H1 (cell line): ENCODE measurements around the gene TEX264. TPM values are rescaled to one million over a fixed set of nuclear protein-coding genes. Genes with fewer than 3 reads are reported as not detected.

ENCODE experiments used
- CTCF ChIA-PET: fragments of 300-600 bp; sonication (Branson Sonifier 250); formaldehyde crosslinking; loops from one replicate; lab custom pipeline; 2021; ENCODE audit not compliant: partially characterized antibody; lab: Charles Lee
- POLR2A ChIA-PET: fragments of 300-600 bp; sonication (Branson Sonifier 250); formaldehyde crosslinking; loops from one replicate; lab custom pipeline; 2021; ENCODE audit warnings: inconsistent platforms; ENCODE audit not compliant: partially characterized antibody; lab: Charles Lee
- DNase-seq, 2 experiments: peaks; one replicate each; pipeline versions ENCODE4 v3.0.0 to v3.0.0-alpha.2; 2010 to 2022; ENCODE audit warnings: low spot score in 2 of 2, low read depth in 1 of 2, mixed read lengths in 1 of 2
- FAIRE-seq: peaks from 2 replicates; lab custom pipeline; 2011; peaks lifted over from hg19 to GRCh38; lab: Jason Lieb, UNC
- H2AFZ ChIP-seq: 2 replicates; pipeline ENCODE4 v1.8.1; 2012; ENCODE audit warnings: low read length, inconsistent platforms
- H2AK5ac ChIP-seq: 2 replicates; pipeline ENCODE4 v1.6.1; 2013; ENCODE audit warnings: low read depth, low read length
- H2BK120ac ChIP-seq: replicated peaks from 2 replicates; pipeline ENCODE3; 2013; ENCODE audit warnings: low read depth, low read length, inconsistent platforms
- H2BK12ac ChIP-seq: 2 replicates; pipeline ENCODE4 v1.6.1; 2013; ENCODE audit warnings: low read depth, low read length
- H2BK15ac ChIP-seq: 2 replicates; pipeline ENCODE4 v1.6.1; 2013; ENCODE audit warnings: low read length
- H2BK20ac ChIP-seq: 2 replicates; pipeline ENCODE4 v1.6.1; 2013; ENCODE audit warnings: low read length
- H2BK5ac ChIP-seq: 2 replicates; pipeline ENCODE4 v1.6.1; 2013; ENCODE audit warnings: low read depth, low read length
- H3K14ac ChIP-seq: 2 replicates; pipeline ENCODE4 v1.6.1; 2013; ENCODE audit warnings: inconsistent platforms; ENCODE audit not compliant: insufficient read length
- H3K18ac ChIP-seq: 2 replicates; pipeline ENCODE4 v1.6.1; 2013; ENCODE audit warnings: low read length; ENCODE audit errors: extremely low read depth
- H3K23ac ChIP-seq: 2 replicates; pipeline ENCODE4 v1.6.1; 2013; ENCODE audit warnings: inconsistent platforms; ENCODE audit not compliant: insufficient read length
- H3K23me2 ChIP-seq: 2 replicates; pipeline ENCODE4 v1.6.1; 2013; ENCODE audit warnings: low read depth, low read length
- H3K27ac ChIP-seq: 2 replicates; pipeline ENCODE4 v1.6.1; 2011; ENCODE audit warnings: low read depth, low read length, inconsistent platforms
- H3K27me3 ChIP-seq, 4 experiments: replicated peaks in 1 of 4; 1 replicate in 1 of 4; 2 replicates in 3 of 4; pipeline versions ENCODE4 v1.6.1 to v1.8.1; 2011 to 2013; ENCODE audit warnings: low read length in 3 of 4, mild to moderate bottlenecking in 3 of 4, inconsistent platforms in 2 of 4, mixed read lengths in 2 of 4, moderate library complexity in 1 of 4; ENCODE audit not compliant: control insufficient read depth in 3 of 4, insufficient read depth in 3 of 4; ENCODE audit errors: extremely low read depth in 1 of 4
- H3K36me3 ChIP-seq, 4 experiments: 2 replicates each; pipeline versions ENCODE4 v1.6.1 to v1.8.1; 2011 to 2013; ENCODE audit warnings: mild to moderate bottlenecking in 4 of 4, low read length in 3 of 4, moderate library complexity in 2 of 4, control low read depth in 1 of 4, inconsistent platforms in 1 of 4; ENCODE audit not compliant: insufficient read depth in 4 of 4, control insufficient read depth in 2 of 4
- H3K4ac ChIP-seq: replicated peaks from 2 replicates; pipeline ENCODE3; 2013; ENCODE audit warnings: low read length, low read depth, mixed read lengths, inconsistent platforms; ENCODE audit not compliant: insufficient read length
- H3K4me1 ChIP-seq, 4 experiments: replicated peaks in 1 of 4; 1 replicate in 1 of 4; 2 replicates in 3 of 4; pipeline versions ENCODE4 v1.6.1 to v1.8.1; 2011 to 2013; ENCODE audit warnings: low read length in 3 of 4, inconsistent platforms in 2 of 4, mixed read lengths in 1 of 4; ENCODE audit not compliant: insufficient read depth in 4 of 4, control insufficient read depth in 3 of 4
- H3K4me2 ChIP-seq, 2 experiments: 2 replicates each; pipeline versions ENCODE4 v1.6.1 to v1.8.1; 2011 to 2013; ENCODE audit warnings: low read depth in 2 of 2, low read length in 2 of 2, control low read depth in 1 of 2, inconsistent platforms in 1 of 2, mild to moderate bottlenecking in 1 of 2; ENCODE audit not compliant: insufficient read depth in 1 of 2
- H3K4me3 ChIP-seq, 4 experiments: fragments of 200-600, 300-600 bp in 1 of 4; sonication (generic), shearing (Covaris generic), sonication (Bioruptor Twin) in 1 of 4; 2 replicates each; pipeline versions ENCODE4 v1.5.1 to v1.8.1; 2011 to 2016; ENCODE audit warnings: low read length in 4 of 4, low read depth in 3 of 4, control low read depth in 2 of 4, inconsistent platforms in 2 of 4, mild to moderate bottlenecking in 2 of 4, mixed read lengths in 1 of 4, moderate library complexity in 1 of 4; ENCODE audit not compliant: insufficient read depth in 2 of 4; ENCODE audit errors: extremely low read depth in 1 of 4
- H3K56ac ChIP-seq: replicated peaks from 2 replicates; pipeline ENCODE3; 2013; ENCODE audit warnings: low read depth, mild to moderate bottlenecking, mixed read lengths, low read length, inconsistent platforms; ENCODE audit not compliant: insufficient read length
- H3K79me1 ChIP-seq: 2 replicates; pipeline ENCODE4 v1.6.1; 2013; ENCODE audit warnings: low read depth, low read length, control low read depth
- H3K79me2 ChIP-seq, 2 experiments: 2 replicates each; pipeline versions ENCODE4 v1.6.1 to v1.8.1; 2012 to 2013; ENCODE audit warnings: low read length in 2 of 2, mild to moderate bottlenecking in 2 of 2, inconsistent platforms in 1 of 2; ENCODE audit not compliant: insufficient read depth in 2 of 2, control insufficient read depth in 1 of 2
- H3K9ac ChIP-seq, 4 experiments: replicated peaks in 1 of 4; 1 replicate in 1 of 4; 2 replicates in 3 of 4; pipeline versions ENCODE4 v1.6.1 to v1.8.1; 2011 to 2013; ENCODE audit warnings: low read depth in 3 of 4, low read length in 3 of 4, control low read depth in 2 of 4, mild to moderate bottlenecking in 2 of 4, moderate library complexity in 2 of 4, inconsistent platforms in 1 of 4; ENCODE audit errors: extremely low read depth in 1 of 4
- H3K9me3 ChIP-seq, 2 experiments: 2 replicates each; pipeline versions ENCODE4 v1.6.1 to v1.8.1; 2012 to 2013; ENCODE audit warnings: mild to moderate bottlenecking in 2 of 2, moderate library complexity in 2 of 2, control low read depth in 1 of 2, inconsistent platforms in 1 of 2, low read depth in 1 of 2, low read length in 1 of 2, mixed read lengths in 1 of 2; ENCODE audit not compliant: insufficient read depth in 2 of 2
- H4K20me1 ChIP-seq, 2 experiments: replicated peaks in 1 of 2; 2 replicates each; pipeline versions ENCODE3 to v1.8.1; 2011 to 2013; ENCODE audit warnings: inconsistent platforms in 2 of 2, low read length in 2 of 2, mild to moderate bottlenecking in 1 of 2; ENCODE audit not compliant: insufficient read depth in 2 of 2, control insufficient read depth in 1 of 2
- H4K5ac ChIP-seq: 2 replicates; pipeline ENCODE4 v1.6.1; 2013; ENCODE audit warnings: low read length, low read depth, mixed read lengths, inconsistent platforms; ENCODE audit not compliant: insufficient read length
- H4K8ac ChIP-seq: 2 replicates; pipeline ENCODE4 v1.8.0; 2013; ENCODE audit warnings: mild to moderate bottlenecking, moderate library complexity, low read length, inconsistent platforms; ENCODE audit not compliant: insufficient read depth; ENCODE audit errors: extremely low read depth
- H4K91ac ChIP-seq: replicated peaks from 2 replicates; pipeline ENCODE3; 2013; ENCODE audit warnings: low read length, mixed read lengths, inconsistent platforms; ENCODE audit not compliant: insufficient read length
- ASH2L ChIP-seq: fragments of 200-600, 300-600 bp; sonication (generic); IDR thresholded peaks from one replicate; pipeline ENCODE4 v1.7.1; 2017; ENCODE audit warnings: low read length
- EGR1 ChIP-seq: IDR thresholded peaks from 2 replicates; pipeline ENCODE4 v1.6.1; 2011; ENCODE audit warnings: low read depth, low read length, borderline replicate concordance
- MAFK ChIP-seq: IDR thresholded peaks from 2 replicates; pipeline ENCODE4 v1.6.1; 2012; ENCODE audit warnings: low read depth, mild to moderate bottlenecking, improper control_type of control experiment, low read length
- PHF8 ChIP-seq: fragments of 200-600 bp; sonication (generic); conservative IDR thresholded peaks from 2 replicates; pipeline ENCODE4 v1.7.1; 2012; ENCODE audit warnings: low read depth, mild to moderate bottlenecking, inconsistent platforms, low read length, moderate library complexity
- POLR2A ChIP-seq, 2 experiments: IDR thresholded peaks; 1 replicate in 1 of 2; 2 replicates in 1 of 2; pipeline ENCODE4 v1.6.1; 2011; ENCODE audit warnings: low read depth in 2 of 2, low read length in 2 of 2, mild to moderate bottlenecking in 2 of 2; ENCODE audit errors: control extremely low read depth in 1 of 2
- RBBP5 ChIP-seq: IDR thresholded peaks from 2 replicates; pipeline ENCODE4 v1.7.1; 2012; ENCODE audit warnings: low read depth, mild to moderate bottlenecking, inconsistent platforms, low read length, moderate library complexity, borderline replicate concordance
- WGBS, 2 experiments: shearing (Covaris generic) in 1 of 2; methylation state at CpG; one replicate each; pipeline versions ENCODE4 v1.1.6 to v1.1.7; 2013 to 2015; ENCODE audit warnings: low lambda C conversion rate in 2 of 2, mixed read lengths in 2 of 2, inconsistent platforms in 1 of 2, low coverage in 1 of 2, missing lambda C conversion rate in 1 of 2; ENCODE audit not compliant: insufficient replicate concordance in 2 of 2, insufficient coverage in 1 of 2, insufficient read length in 1 of 2; ENCODE audit errors: extremely low coverage in 1 of 2, missing lambda C conversion rate in 1 of 2; 5-methylcytosine and 5-hydroxymethylcytosine counted together
- long read RNA-seq, 2 experiments: library from RNA in 1 of 2; library from capped mRNA in 1 of 2; stranded (forward); transcript quantifications; one replicate each; pipeline ENCODE4 v2.0.0, GENCODE V29; 2021; ENCODE audit warnings: inconsistent platforms in 1 of 2
- polyA minus RNA-seq, 3 experiments: library from RNA; depleted of rRNA, polyadenylated mRNA; stranded (reverse); fragments of >200 nt; gene quantifications; 1 replicate in 2 of 3; 2 replicates in 1 of 3; pipeline ENCODE4 v1.2.3, GENCODE V29; 2011
- polyA plus RNA-seq, 7 experiments: library from polyadenylated mRNA; depleted of rRNA in 3 of 7; stranded (reverse) in 5 of 7; unstranded in 2 of 7; fragments of >200 nt in 5 of 7; fragments of 200-250 nt in 2 of 7; gene quantifications; 1 replicate in 5 of 7; 2 replicates in 1 of 7; 4 replicates in 1 of 7; pipeline versions ENCODE4 v1.2.1 to v1.2.3, GENCODE V29; 2011 to 2013; ENCODE audit warnings: missing spikeins in 2 of 7, mixed read lengths in 2 of 7
- total RNA-seq: library from RNA; stranded (reverse); fragmentation: NEBNext Ultra II Directional; extraction: Animal tissue kit (Norgen Biotek cat#: 25700); gene quantifications from 2 replicates; pipeline ENCODE4 v1.2.1, GENCODE V29; 2021

Gene TEX264, protein sequence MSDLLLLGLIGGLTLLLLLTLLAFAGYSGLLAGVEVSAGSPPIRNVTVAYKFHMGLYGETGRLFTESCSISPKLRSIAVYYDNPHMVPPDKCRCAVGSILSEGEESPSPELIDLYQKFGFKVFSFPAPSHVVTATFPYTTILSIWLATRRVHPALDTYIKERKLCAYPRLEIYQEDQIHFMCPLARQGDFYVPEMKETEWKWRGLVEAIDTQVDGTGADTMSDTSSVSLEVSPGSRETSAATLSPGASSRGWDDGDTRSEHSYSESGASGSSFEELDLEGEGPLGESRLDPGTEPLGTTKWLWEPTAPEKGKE
- total RNA-seq (11.2 and 11.9 TPM in 2 replicates), polyA plus RNA-seq (2011; rRNA removed) (35.6 and 42.0 TPM in 2 replicates), polyA minus RNA-seq (2011; rRNA and poly(A)+ RNA removed) (12.1 and 25.5 TPM in 2 replicates)
- 22.6 TPM for polyA plus RNA-seq (2011; cell fraction: cytosol; rRNA removed)
- polyA plus RNA-seq (2011; cell fraction: nucleus; rRNA removed) = 25.0 TPM
- 9.7 to 13.9 TPM (median 12.3 TPM) in 4 replicates for polyA plus RNA-seq (2012, experiment 1 of 2)
- polyA plus RNA-seq (2012, experiment 2 of 2) = 13.6 TPM
- 12.9 TPM for polyA plus RNA-seq (2013, experiment 1 of 2)
- polyA plus RNA-seq (2013, experiment 2 of 2) = 15.5 TPM
- 6.2 TPM for polyA minus RNA-seq (2011; cell fraction: cytosol; rRNA and poly(A)+ RNA removed)
- 4.4 TPM for polyA minus RNA-seq (2011; cell fraction: nucleus; rRNA and poly(A)+ RNA removed)
- long read RNA-seq, experiment 1, partial matches to known transcripts = 5 of 13 reads
- long read RNA-seq, experiment 1, other reads (novel, unspliced or antisense) = 7 of 13 reads
- long read RNA-seq, experiment 2, transcript TEX264-201 (5 exons, 1,340 nt) = major isoform, 16 of 23 reads
- long read RNA-seq, experiment 2, partial matches to known transcripts = 0 of 23 reads
- long read RNA-seq, experiment 2, other reads (novel, unspliced or antisense) = 1 of 23 reads

DNA sequence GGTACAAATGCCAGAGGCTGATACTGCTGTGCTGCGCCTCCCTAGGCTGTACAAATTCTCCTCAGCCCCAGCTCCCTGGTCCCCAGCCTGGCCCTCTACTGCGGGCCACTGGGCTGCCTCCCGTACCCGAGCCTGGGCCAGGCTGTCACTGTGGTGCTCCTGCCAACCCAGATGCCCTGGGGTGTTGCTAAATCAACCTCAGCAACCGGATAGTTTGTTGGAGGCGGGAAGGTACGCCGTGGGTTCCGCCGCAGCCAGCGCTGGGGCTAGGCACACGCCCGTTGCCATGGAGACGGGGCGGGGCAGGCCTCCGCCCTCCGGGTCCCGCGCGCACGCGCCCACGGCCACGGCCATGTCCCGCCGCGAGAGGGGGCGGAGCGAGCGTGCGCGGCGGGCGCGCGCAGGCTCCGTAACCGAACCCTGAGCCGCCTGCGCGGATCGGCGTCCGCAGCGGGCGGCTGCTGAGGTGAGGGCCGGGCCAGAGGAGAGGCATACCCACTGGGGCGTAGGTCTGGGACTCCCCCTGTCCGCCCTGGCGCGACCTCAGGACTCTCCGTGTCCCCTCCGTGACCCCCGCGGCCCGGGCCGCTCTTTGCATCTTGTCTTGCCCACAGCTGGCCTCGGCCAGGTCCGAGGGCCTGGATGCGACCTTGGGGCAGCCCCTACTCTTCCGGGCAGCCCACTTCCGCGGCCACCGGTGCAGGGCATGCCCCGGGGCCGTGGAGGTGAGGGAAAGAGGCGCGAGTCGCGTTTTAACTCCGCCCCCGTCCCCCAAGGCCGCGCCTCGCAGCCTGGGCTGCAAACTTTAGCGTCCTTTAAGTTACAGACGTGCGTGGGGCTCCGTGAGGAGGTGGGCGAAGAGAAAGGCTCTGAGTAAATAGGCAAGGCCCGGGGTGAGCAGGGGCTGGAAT, at the start of gene TEX264:
TEX264 (plus strand) TSS at position 430 of the 911 bp plus-strand sequence. CDS start 3,053 bp downstream, outside the sequence.
- peak within 1 kb of the TSS; percentile 59 to 82 (median 69) for H3K4me3 ChIP-seq
- H3K56ac ChIP-seq = peak within 1 kb of the TSS; percentile 83
- H3K4ac ChIP-seq = no peak within 1 kb of the TSS
- H3K4me2 ChIP-seq = peak within 1 kb of the TSS; percentile 58 to 91
- no peak within 1 kb of the TSS for H2BK15ac ChIP-seq
- H3K9ac ChIP-seq = peak within 1 kb of the TSS; percentile 35 to 69 (median 55); a peak in 5 of 7 replicates
- no peak within 1 kb of the TSS for H2BK120ac ChIP-seq
- H3K14ac ChIP-seq = no peak within 1 kb of the TSS
- H3K79me2 ChIP-seq = no peaks in the 10 kb centered on the region
- CTCF ChIA-PET = interaction anchor here (0.7 to 10.9 kb wide), 16 partner anchors 10 to 282 kb away, joined by 3 to 137 read pairs (median 14); partner anchors contain the start of genes DCAF1, GRM2 and RAD54L2
- peak within 1 kb of the TSS; percentile 1 for H4K5ac ChIP-seq
- peak within 1 kb of the TSS; percentile 90 for H4K8ac ChIP-seq
- peak within 1 kb of the TSS; percentile 54; the same call in 1 of the 2 replicates for H2AFZ ChIP-seq
- H4K20me1 ChIP-seq = no peaks in the 10 kb centered on the region
- no peaks in the 10 kb centered on the region for H3K36me3 ChIP-seq
- peaks cover 3% of the 10 kb centered on the region for H3K79me1 ChIP-seq
- no peak within 1 kb of the TSS for H2BK5ac ChIP-seq
- peaks cover 7% of the 10 kb centered on the region; the same call in 1 of the 2 replicates for H3K23me2 ChIP-seq
- H2AK5ac ChIP-seq = no peak within 1 kb of the TSS
- WGBS, 2 experiments = 2% methylated on average over 53 of the region's 81 CpGs; no CpG with 5 or more reads in 1 of the 2 experiments
- no peak within 1 kb of the TSS for H3K23ac ChIP-seq
- H3K9me3 ChIP-seq = no peaks in the 10 kb centered on the region
- FAIRE-seq (no peak), DNase-seq (peak in 1 of 2 experiments; percentile 82)
- POLR2A ChIA-PET = interaction anchor here (0.6 to 5.2 kb wide), 8 partner anchors 11 to 627 kb away, joined by 3 to 37 read pairs (median 5); partner anchors contain the start of genes DCAF1 and GRM2
- H2BK20ac ChIP-seq = no peak within 1 kb of the TSS
- H4K91ac ChIP-seq = no peak within 1 kb of the TSS
- H3K4me1 ChIP-seq = peaks cover 0 to 10% (median 5%) of the 10 kb centered on the region in 4 experiments; a peak in 4 of 7 replicates
- peak within 1 kb of the TSS; percentile 39; the same call in 1 of the 2 replicates for H2BK12ac ChIP-seq
- no peaks in the 10 kb centered on the region for H3K27me3 ChIP-seq
- peak within 1 kb of the TSS; percentile 68 for H3K18ac ChIP-seq
- no peak within 1 kb of the TSS for H3K27ac ChIP-seq
- TF ChIP-seq POLR2A (IDR thresholded peaks at IDR 0.05; ENCODE audit: control extremely low read depth in 1 of 2, low read depth in 2 of 2, low read length in 2 of 2) (peak in 1 of 2 experiments; percentile 12; a peak in 1 of 3 replicates), ASH2L (peak; percentile 15), MAFK (no peak), RBBP5 (0 out of 2 replicates have a peak, but pooled peaks have one; percentile 40), EGR1 (no peak), PHF8 (peak; percentile 50; the same call in 1 of the 2 replicates)
